ENCODE data around the gene TSPAN9.

TSPAN9 gene

DNA sequence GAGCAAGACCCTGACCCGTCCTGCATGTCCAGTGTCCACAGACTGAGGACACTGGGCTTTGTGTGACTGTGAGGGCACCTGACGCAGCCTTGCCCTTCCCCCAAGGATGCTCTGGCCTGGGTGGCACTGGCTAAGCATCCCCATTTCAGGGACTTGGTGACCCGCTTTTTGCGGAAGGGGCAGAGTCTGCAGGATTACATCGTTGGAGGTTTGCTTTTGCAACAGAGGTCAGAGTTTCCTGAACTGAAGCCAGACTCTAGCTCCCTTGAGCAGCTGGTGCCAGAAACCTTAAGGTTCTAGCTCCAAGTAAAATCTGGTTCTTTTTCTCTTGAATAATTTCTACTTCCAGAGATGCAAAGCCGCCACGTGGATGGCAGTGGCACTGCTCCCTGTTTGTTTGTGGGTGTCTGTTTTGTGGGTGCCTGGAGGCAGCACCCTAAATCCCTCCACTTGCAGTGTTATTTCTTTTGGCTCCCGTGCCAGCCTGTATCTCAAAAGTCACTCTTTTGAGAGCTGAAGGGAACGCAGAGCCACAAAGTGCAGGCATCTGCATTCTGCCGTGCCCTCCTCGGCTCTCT lies 184.7 kb downstream of the TSPAN9 start:
- DNase-seq: no peak

DNA sequence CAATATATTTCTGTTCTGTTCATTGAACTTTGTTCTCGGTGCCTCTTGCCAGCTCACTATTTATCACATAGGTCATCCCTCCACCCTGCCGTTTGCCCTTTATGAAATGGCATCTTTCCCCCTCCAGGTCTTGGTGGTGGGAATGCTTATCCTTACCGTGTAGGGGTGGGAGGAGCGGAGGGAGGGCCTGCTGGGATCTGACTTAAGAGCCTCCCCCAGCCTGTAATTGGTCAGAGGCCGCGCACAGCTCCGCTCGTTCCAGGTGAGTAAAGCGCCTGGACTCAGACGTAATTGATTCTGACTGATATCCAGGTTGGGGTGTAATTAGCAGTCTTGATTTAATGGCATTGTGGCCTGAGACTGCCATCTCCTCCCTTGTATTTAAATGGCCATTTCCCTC lies 185.3 kb downstream of the TSPAN9 start:
- no peak for DNase-seq

DNA sequence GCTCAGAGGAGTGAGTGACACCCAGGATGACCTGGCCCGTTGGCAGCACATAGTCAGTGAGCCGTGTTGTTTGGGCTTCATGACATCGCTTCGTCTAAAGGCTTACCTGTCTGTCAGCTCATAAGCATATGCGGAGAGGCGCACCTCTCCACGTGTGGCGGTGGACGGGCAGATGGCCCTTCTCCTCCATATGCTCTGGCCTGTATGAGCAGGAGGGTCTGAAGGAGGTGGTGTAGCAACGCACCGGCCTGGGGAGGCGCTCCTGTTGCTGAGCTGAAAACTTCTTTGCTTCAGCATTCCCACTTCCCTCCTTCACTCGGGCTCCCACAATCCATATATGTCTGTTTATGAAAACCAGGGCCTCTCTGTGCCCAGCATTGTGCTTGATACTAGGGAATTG lies 186.1 kb downstream of the TSPAN9 start:
- DNase-seq: no peak

DNA sequence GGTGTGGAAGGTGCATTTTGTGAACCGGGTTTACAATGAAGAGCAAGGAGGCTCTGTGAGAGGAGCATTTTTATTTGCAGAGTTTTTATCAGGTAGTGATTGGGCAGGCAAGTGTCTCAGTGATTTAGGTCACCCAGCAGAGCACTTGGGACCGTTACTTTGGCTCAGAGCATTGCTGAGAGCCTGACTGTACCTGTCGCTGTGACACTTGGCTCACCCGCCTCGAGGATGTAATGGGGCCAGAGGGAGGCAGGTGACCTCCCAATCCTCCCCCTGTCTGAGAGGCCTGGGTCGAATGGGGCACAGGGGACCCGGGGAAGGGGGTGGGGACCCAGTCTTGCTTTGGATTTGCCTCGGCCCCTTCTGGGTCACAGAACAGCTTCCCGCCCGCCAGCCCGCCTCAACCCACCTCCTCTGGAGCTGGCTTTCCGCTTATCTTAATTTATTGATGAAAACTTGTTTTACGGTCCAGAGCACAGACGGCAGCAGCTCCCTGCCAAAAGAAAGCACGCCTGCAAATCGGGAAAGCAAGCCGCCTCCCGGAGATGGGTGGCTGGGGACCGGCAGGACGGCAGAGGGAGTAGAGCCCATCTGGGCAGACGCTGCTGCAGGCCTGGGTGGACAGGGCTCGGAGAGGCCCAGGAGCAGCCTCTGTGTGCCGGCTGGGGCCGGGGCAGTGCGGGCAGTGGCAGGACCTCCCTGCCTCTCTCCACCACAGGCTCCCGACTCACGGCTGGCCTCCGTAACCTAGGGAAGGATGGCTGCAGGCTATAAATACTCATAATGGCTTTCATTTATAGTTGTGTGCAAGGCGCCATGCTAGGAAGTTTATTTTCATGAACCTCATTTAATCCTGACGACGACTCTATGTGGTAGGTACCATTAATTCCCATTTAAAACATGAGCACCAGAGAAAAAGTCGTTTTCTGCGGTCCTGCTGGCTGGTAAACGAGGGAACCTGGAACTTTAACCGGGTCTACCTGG lies 187.1 kb downstream of the TSPAN9 start:
- DNase-seq: no peak

DNA sequence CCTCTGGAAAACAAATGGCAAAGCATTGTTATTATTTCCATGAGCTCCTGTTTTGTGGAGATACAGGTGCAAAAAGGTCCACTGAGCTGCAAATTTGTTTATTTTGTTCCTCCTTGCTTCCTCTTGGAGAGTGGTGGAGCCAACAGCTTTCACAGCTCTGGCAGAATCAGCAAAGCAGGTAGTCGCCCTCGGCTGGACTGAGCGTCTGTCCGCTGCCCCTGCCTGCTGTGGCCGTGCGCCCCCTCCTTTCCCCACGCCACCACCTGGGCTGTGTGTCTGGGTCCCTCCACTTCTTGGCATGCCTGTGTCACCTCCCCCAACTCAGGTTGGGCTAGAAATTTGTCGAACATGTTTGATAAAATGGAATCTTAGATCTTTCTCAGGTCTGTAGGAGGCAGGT lies 188.2 kb downstream of the TSPAN9 start:
- no peak for DNase-seq

DNA sequence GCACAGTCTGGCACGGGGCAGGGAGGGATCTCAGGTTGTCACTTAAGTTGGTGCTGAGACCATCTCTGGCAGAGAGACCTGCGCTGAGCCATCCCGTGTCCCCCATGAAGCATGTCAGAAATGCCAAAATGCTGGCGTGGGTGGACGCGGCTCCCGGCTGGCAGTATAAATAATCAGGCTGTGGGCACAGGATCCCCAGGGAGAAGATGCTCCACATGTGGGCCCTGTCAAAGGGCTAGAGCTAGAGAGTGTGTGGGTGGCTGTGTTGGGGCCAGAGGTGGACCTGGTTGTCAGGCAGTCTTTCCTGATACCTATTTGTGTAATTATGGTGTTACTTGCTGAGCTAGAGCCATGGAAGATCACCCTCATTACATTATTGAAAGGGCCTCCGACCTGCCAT lies 189.5 kb downstream of the TSPAN9 start:
- no peak for DNase-seq

DNA sequence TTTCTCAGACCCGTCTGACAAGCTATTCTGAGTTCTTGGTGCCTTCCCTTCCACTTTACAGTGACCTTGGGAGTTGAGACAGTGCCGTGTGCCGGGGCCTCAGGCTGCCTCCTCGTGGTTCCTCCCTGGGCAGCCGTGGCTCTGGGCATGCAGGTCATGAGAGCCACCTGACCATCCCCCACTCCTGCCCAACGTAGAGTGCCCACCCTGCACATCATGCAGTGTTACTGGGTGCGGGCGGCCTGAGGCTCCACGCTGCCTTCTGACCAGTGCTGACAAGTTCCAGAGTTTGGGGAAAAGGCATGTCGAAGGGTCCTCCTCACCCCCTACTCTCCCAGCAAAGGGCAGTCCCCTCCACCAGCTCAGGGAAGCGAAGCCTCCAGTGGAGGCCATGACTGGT lies 190.5 kb downstream of the TSPAN9 start:
- DNase-seq: no peak

DNA sequence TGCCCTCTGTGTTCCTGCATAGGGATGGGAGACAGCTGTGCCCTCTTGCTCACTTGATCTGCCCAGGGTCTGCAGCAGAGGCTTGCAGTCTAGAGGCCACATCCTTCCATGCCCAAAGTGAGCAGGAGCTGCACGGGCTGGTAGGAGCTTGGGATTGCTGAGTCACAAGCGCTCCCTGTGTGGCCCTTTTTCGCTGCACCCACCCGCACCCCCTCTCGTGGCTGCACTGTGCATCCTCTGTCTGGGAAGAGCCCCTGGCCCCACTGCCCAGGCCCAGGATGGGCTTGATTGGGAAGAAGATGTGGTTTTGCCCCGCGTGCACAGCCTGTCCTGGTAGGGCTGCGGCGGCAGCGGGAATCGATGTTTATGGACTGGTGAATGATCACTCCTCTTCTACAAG lies 192.4 kb downstream of the TSPAN9 start:
- DNase-seq: no peak

DNA sequence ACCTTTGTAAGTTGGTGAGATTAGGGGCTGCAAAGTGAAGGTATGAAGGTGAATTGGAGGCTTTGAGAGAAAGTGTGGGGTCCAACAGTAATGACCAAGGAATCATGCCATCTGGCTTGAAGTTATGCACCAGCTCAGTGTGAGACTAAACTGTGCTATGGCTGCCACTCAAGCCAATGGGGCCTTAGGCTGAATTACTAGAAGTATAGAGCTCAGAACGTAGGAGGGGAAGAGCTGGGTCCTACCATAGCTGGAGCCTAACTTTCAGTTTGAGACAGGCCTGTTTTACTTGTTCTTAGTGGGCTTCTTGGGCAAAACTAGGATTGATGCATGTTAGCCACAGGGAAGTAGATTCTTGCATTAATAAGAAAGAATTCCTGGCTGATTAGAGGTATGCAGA lies 194.0 kb downstream of the TSPAN9 start:
- no peak for DNase-seq

DNA sequence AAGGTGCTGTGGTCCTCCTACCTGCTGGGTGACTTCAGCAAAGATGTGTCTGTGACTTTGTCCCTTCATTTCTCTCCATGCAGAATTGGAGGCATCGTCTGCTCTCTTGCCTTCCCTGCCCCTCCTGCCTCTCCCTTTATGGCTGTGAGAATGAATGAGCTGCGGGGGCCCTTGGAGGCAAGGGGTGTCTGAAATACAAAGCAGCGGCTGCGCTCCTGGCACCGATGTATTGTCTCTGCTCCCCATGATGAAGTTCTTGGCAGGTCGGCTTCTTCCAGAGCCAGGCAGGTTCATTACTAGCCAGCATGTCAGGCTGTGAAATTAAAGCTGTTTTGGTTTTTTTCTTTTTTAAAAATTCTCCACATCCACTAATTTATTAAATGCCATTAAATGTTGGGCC lies 194.5 kb downstream of the TSPAN9 start:
- DNase-seq: no peak

DNA sequence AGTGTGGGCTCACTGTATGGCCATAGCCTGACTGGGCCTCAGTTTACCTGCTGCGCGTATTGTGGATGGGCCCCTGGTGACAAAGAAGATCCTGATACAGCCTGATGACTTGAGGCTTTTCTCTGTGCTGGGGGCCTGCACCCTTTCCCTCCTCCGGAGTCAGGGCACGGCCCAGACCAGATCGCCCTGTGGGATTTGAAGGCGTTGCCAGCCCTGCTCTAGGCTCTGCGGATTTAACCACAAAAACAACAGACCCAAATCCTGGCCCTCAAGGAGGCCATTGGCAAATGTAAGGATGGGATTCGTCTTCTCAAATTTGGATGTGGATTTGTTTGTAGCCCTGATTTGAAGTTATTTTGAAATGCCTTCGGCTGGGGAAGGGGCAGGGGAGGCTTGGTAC lies 195.8 kb downstream of the TSPAN9 start:
- no peak for DNase-seq

DNA sequence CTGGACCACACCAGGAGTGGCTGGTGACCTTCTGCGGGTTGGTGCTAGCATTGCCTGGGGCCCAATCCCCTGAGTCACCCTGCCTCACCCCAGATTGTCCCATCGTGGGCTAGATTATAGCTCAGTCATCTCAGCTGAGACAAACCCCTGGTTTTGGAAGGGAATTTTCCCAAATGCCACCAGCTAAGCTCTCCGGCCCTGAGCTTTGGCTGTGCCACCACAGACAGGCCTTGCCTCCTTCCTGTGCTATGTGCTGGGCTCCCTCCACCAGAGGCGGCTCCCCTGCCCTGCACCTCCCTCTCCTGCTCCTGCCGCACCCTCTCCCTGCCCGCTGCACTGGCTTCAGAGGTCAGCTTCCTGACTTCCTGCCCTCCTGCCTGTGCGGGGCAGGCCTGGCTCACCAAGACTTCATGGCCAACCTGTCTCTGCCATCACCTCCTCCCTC lies 196.3 kb downstream of the TSPAN9 start:
- DNase-seq: no peak

DNA sequence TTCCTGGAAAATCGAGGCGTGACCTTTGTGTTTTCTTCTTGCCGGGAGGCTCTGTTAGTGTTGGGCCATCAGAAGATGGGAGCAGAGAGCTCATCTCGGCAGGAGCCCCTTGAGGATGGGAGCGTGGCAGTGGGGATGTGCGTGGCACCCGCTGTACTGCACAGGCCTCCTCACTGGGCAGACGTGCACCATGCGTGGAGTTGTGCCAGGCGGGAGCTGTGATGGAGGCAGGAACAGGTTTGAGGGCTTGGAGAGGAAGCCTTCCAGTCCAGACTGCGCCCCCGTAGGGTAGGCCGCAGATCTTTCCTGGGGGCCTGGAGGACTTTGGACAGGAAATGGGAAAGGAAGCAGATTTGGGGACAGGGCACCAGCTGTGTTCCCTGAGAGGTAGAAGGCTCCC lies 197.5 kb downstream of the TSPAN9 start:
- no peak for DNase-seq

DNA sequence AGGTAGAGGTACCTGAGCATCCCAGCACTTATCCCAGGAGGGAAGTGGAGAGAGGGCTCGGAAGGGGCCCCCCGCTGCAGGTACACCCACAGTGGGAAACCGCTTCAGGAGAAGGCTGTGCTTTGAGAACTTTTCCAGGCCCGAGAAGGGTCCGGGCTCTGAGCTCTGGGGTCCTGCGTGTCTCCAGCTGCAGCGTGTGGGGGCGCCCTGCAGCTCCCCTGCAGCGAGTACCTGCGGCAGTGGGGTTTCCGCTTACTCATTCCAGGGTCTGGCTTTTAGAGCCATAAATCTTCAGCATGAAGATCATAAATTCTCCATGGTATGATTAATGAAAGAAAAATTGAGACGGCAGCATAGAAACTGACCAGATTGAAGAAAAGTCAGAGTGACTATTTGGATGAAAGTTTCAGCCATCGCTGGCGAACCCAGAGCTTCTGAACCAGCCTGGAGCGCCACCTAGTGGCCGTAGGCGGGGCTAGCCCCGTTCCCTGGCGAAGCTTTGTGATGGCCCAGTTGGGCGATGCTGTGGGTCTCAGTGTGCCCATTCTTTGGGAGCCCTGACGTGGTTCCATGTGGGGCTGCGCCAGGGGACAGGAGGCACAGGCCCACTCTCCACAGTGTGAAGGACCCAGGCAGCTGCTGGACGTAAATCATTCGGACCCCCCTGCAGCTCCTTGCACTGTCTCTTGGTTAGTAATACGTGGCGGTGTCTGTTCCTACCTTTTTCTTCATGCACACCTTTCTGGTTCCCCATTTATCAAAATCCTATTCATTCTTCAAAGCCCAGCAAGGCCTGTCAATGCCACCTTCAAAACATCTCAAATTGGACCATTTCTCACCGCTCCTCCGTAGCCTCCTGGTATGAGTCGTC lies 198.2 kb downstream of the TSPAN9 start:
- peak; percentile 68 for DNase-seq

DNA sequence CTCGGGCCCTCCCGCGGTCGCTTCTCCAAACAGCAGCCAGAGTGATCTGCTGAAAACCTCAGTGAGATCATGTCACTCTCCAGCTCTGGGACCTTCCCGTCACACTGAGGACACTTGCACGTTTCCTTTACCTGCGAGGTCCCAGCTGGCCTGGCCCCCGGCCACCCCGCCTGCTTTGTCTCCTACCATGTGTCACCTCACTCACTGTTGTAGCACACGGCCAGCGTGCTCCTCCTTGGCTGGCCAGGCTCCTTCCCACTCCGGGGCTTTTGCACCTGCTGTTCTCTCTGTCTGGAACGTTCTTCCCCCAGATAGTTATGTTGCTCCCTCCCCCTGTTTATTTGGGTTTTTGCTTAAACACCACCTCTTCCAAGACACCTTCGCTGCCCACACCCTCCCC lies 199.0 kb downstream of the TSPAN9 start:
- DNase-seq: no peak

DNA sequence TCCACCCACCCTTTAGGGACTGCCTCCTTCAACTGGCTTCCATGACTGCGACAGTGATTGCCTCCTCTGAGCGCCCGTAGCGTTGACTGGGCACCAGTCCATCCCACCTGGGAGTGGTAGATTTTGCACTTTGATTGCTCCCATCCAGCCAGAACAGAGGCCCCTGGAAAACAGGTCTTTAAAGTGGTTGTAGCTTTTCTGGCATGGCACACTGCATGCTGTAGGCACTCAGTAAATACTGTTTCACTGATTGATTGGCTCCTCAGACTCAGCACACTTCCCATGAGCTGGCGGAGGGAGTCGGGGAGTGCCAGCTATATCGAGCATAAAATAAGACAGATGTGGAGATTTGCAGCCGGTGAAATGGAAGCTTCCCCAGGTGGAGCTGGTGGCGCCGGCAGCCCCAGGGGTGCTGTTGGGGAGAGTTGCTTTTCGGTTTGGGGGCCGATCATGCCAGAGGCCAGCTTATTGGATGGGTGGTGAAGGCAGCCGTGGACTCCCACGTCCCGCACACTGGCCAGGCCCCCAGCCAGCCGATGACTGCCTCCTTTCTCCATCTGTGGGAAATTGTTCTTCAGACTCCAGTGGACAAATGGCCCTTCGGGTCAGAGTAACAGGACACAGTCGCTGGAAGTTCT lies 200.2 kb downstream of the TSPAN9 start:
- DNase-seq: no peak

DNA sequence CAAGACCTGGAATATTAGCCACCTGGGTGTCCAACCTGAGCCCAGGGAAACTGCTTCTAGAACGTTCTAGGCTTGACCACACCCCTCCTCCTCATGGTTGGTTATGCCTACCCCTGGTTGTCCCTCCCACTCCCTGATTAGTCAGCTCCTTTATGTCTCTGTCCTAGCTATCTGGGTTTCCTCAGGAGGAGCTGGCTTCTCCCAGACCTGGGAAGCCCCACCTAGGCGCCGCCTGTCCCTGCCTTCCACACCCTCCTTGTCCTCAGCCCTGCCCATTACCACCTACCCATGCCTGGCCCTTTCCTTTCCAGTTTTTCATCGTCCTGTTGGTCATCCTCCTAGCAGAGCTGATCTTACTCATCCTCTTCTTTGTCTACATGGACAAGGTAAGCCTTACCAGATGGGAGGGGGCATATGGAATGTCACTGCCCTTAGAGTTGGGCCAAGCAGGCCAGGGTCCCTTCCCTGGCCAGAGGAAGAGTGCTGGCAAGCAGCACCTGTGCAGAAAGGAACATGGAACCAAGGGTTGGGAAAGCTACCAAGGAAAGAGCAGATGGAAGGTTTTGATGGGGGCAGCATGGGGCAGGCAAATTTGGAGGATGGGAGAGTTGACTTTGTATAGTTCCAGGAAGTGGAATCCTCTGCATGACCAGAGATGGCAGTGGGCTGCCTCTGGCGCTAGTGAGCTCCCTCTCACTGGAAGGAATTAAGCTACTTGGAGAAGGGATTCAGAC lies 201.7 kb downstream of the TSPAN9 start:
- no peak for DNase-seq

DNA sequence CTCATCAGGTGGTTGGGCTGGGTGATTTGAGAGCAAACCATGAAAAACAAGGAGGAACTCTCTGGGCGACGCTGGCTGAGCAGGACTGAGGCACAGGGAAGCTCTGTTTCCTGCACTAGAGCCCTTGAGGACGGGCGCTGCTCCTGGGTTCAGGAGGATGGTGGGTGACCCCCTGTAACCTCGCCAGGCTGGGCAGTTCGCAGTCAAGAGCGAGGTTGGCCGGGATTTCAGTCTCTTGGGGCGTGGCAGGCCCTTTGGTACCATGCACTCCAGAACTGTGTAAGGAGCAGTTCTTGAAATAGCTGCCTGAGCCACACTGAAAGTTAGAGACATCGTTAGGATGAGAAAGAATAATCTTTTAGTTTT lies 202.2 kb downstream of the TSPAN9 start:
- no peak for DNase-seq

DNA sequence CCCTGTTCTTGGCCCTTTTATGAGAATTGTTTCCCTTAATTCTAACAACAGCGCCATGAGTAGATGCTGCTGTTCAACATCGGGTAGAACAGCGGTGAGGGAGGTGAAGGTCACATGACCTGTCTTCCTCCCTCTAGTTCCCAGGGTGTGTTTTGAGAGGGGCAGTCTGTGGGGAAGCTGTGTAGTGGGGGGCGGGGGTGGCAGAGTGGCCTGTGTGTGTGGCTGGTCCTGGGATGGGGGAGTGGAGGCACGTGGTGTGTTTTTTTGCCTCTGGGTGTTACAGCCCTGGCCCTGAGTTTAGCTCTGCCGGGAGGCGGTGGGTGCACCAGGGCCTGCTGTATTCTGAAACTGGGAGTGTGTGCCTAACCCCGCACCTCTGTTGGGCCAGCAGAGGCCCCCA lies 202.7 kb downstream of the TSPAN9 start:
- no peak for DNase-seq

DNA sequence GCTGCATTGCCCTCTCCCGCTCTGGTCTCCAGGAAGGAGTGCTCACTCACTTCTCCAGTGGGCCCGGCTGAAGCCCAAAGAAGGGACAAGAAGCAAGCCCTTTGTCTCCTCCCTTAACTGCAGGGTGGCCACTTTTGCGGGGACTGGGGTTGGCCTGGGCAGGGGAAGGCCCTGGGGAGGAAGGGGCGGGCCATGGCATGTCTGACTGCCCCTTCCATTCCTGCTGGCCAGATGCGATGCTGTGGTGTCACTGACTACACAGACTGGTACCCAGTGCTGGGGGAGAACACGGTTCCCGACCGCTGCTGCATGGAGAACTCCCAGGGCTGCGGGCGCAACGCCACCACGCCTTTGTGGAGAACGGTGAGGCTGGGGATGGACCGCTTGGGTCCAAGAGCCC lies 203.8 kb downstream of the TSPAN9 start:
- no peak for DNase-seq

DNA sequence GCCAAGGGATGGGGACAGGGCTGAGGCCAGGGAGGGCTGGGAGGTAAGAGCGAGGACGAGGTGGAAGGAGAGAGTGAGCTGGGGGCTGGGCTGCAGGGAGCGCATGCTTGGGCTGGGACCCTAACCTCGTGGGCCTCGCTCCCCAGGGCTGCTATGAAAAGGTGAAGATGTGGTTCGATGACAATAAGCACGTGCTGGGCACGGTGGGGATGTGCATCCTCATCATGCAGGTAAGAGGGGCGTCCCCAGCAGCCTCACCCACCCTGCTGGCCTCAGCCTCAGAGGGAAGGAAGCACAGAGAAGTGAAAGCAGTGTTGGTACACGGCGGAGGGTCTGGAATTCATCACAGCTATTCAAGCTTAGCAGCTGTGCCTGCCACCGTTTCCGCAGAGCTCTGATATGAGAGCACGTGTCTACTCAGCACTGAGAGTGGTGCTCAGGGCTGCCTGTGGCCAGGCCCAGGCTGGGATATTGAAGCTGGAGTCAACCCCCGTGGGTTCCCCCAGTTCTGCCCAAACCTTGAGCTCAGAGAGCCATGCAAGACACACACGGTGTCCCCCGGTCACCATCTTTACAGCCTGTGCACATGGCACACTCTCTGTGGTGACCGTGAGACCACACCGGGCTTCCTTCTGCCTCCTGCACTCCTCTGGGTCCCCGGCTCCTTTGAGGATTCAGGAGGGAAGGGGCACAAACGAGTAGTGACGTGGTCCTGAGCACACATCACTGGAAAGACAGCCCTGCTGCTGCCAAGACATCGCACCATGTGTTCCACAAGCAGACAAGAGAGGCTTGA lies 204.6 kb downstream of the TSPAN9 start:
- no peak for DNase-seq

DNA sequence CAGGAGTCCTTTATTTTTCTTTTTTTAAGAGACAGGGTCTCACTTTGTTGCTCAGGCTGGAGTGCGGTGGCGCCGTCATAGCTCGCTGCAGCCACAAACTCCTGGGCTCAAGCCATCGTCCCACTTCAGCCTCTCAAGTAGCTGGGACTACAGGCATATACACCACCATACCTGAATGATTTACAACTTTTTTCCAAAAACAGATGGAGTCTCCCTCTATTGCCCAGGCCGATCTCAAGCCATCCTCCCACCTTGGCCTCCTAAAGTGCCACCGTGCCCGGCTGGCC lies 205.1 kb downstream of the TSPAN9 start:
- DNase-seq: no peak
